OCI-LY1 (cell line): ENCODE measurements around the gene PRKCH.

Experiments used
- H2AFZ ChIP-seq: fragments of 200-600 bp; sonication (generic), shearing (Covaris generic); 2 replicates; pipeline ENCODE4 v1.6.0; 2014; ENCODE audit warnings: antibody characterized with exemption, mild to moderate bottlenecking, low read length
- H3F3A ChIP-seq: fragments of 200-600 bp; sonication (generic), shearing (Covaris generic); 2 replicates; pipeline ENCODE4 v1.6.0; 2014; ENCODE audit warnings: mild to moderate bottlenecking, antibody characterized with exemption, low read length, moderate library complexity; ENCODE audit not compliant: insufficient read depth
- H3K27ac ChIP-seq: fragments of 200-600 bp; sonication (generic); 2 replicates; pipeline ENCODE4 v1.5.1; 2014; ENCODE audit warnings: low read length, mixed run types, mild to moderate bottlenecking, low read depth; ENCODE audit not compliant: poor library complexity, severe bottlenecking
- H3K27me3 ChIP-seq: fragments of 200-600 bp; sonication (generic); 2 replicates; pipeline ENCODE4 v1.6.0; 2014; ENCODE audit warnings: antibody characterized with exemption, mild to moderate bottlenecking, low read length, moderate library complexity; ENCODE audit not compliant: insufficient read depth
- H3K36me3 ChIP-seq: fragments of 200-600 bp; sonication (generic); 2 replicates; pipeline ENCODE4 v1.6.1; 2014; ENCODE audit warnings: mild to moderate bottlenecking, antibody characterized with exemption, low read length, moderate library complexity, mixed read lengths; ENCODE audit not compliant: insufficient read depth
- H3K4me1 ChIP-seq: fragments of 200-600 bp; sonication (generic); 2 replicates; pipeline ENCODE4 v1.5.1; 2014; ENCODE audit warnings: mild to moderate bottlenecking, low read length, moderate library complexity; ENCODE audit not compliant: insufficient read depth, severe bottlenecking
- H3K4me2 ChIP-seq: fragments of 200-600 bp; sonication (generic), shearing (Covaris generic); 2 replicates; pipeline ENCODE4 v1.6.1; 2014; ENCODE audit warnings: low read length
- H3K4me3 ChIP-seq: fragments of 200-600 bp; sonication (generic); 2 replicates; pipeline ENCODE4 v1.5.1; 2014; ENCODE audit warnings: low read length, low read depth, mild to moderate bottlenecking, mixed read lengths; ENCODE audit not compliant: poor library complexity, severe bottlenecking
- H3K79me2 ChIP-seq: fragments of 200-600 bp; shearing (Covaris generic); 2 replicates; pipeline ENCODE4 v1.6.1; 2016; ENCODE audit warnings: mixed run types, low read length, mixed read lengths; ENCODE audit not compliant: insufficient read depth
- H3K9ac ChIP-seq: fragments of 200-600 bp; sonication (generic), shearing (Covaris generic); 2 replicates; pipeline ENCODE4 v1.6.1; 2014; ENCODE audit warnings: mild to moderate bottlenecking, low read length, mixed read lengths
- H3K9me2 ChIP-seq: fragments of 200-600 bp; sonication (generic), shearing (Covaris generic); 2 replicates; pipeline ENCODE4 v1.6.1; 2014; ENCODE audit warnings: low read depth, mild to moderate bottlenecking, low read length, mixed read lengths
- H3K9me3 ChIP-seq: fragments of 200-600 bp; shearing (Covaris generic); 2 replicates; pipeline ENCODE4 v1.6.1; 2014; ENCODE audit warnings: low read length, mixed read lengths
- H4K20me1 ChIP-seq: fragments of 200-600 bp; sonication (generic), shearing (Covaris generic); 2 replicates; pipeline ENCODE4 v1.6.0; 2016; ENCODE audit warnings: mild to moderate bottlenecking, low read length; ENCODE audit not compliant: insufficient read depth
- CTCF ChIP-seq: fragments of 200-600 bp; sonication (generic), shearing (Covaris generic); IDR thresholded peaks from 2 replicates; pipeline ENCODE4 v1.5.1; 2017; ENCODE audit warnings: mild to moderate bottlenecking, antibody characterized with exemption, low read length, moderate library complexity, mixed read lengths
- EZH2 ChIP-seq: fragments of 200-600 bp; sonication (generic), shearing (Covaris generic); IDR thresholded peaks from 2 replicates; pipeline ENCODE4 v1.8.0; 2017; ENCODE audit warnings: borderline replicate concordance, mixed run types, mild to moderate bottlenecking, antibody characterized with exemption, low read length, moderate library complexity, mixed read lengths

PRKCH gene

GRCh38 chr14:61565181-61565580, 243.8 kb downstream of the PRKCH start:
- H3K9me3 ChIP-seq: no peaks in the 10 kb centered on the region
- no peaks in the 10 kb centered on the region for H3K27me3 ChIP-seq
- H3K36me3 ChIP-seq: no peaks in the 10 kb centered on the region
- no peak overlapping the region for H3K4me3 ChIP-seq
- no peaks in the 10 kb centered on the region for H3K9me2 ChIP-seq
- no peaks in the 10 kb centered on the region for H3K79me2 ChIP-seq
- H3K4me1 ChIP-seq: peaks cover 49% of the 10 kb centered on the region
- H4K20me1 ChIP-seq: no peaks in the 10 kb centered on the region
- no peaks in the 10 kb centered on the region for H3F3A ChIP-seq
- H3K27ac ChIP-seq: no peak overlapping the region
- H2AFZ ChIP-seq: no peak overlapping the region
- H3K4me2 ChIP-seq: no peak overlapping the region
- no peak overlapping the region for H3K9ac ChIP-seq
- no peak for TF ChIP-seq CTCF
- TF ChIP-seq EZH2: no peak

- H3F3A ChIP-seq: no peaks in the 10 kb centered on the region
- no peak overlapping the region for H3K9ac ChIP-seq
- peak overlapping the region; percentile 14 for H3K27ac ChIP-seq
- H3K9me2 ChIP-seq: no peaks in the 10 kb centered on the region
- H4K20me1 ChIP-seq: no peaks in the 10 kb centered on the region
- peaks cover 54% of the 10 kb centered on the region for H3K4me1 ChIP-seq
- no peaks in the 10 kb centered on the region for H3K9me3 ChIP-seq
- H3K79me2 ChIP-seq: no peaks in the 10 kb centered on the region
- no peak overlapping the region for H2AFZ ChIP-seq
- H3K4me2 ChIP-seq: no peak overlapping the region
- H3K4me3 ChIP-seq: no peak overlapping the region
- H3K27me3 ChIP-seq: no peaks in the 10 kb centered on the region
- TF ChIP-seq CTCF: no peak
- no peak for TF ChIP-seq EZH2
- H3K36me3 ChIP-seq: no peaks in the 10 kb centered on the region
These were observed 244.6 kb downstream of the PRKCH start for GRCh38 chr14:61565836-61566536.

- peaks cover 54% of the 10 kb centered on the region for H3K4me1 ChIP-seq
- no peaks in the 10 kb centered on the region for H3K9me3 ChIP-seq
- H3K36me3 ChIP-seq: no peaks in the 10 kb centered on the region
- no peaks in the 10 kb centered on the region for H3F3A ChIP-seq
- H3K4me2 ChIP-seq: no peak overlapping the region
- peak overlapping the region; percentile 92 for H3K27ac ChIP-seq
- H3K9me2 ChIP-seq: no peaks in the 10 kb centered on the region
- H2AFZ ChIP-seq: no peak overlapping the region
- no peaks in the 10 kb centered on the region for H4K20me1 ChIP-seq
- no peaks in the 10 kb centered on the region for H3K79me2 ChIP-seq
- no peaks in the 10 kb centered on the region for H3K27me3 ChIP-seq
- no peak overlapping the region for H3K9ac ChIP-seq
- H3K4me3 ChIP-seq: no peak overlapping the region
- no peak for TF ChIP-seq EZH2
- no peak for TF ChIP-seq CTCF
These were observed 245.3 kb downstream of the PRKCH start for GRCh38 chr14:61566537-61567225.
